SU-DHL-6 (cell line): ENCODE data around the gene LRRFIP1.

Source experiments
- CTCF ChIP-seq: fragments of 200-600 bp; sonication (generic); IDR thresholded peaks from one replicate; pipeline ENCODE4 v1.5.1; 2017; ENCODE audit warnings: antibody characterized with exemption, mild to moderate bottlenecking, low read length, moderate library complexity; ENCODE audit not compliant: insufficient read depth, poor library complexity, severe bottlenecking
- EZH2phosphoT487 ChIP-seq: fragments of 200-600 bp; sonication (generic), shearing (Covaris generic); conservative IDR thresholded peaks from 2 replicates; pipeline ENCODE4 v1.6.1; 2018; ENCODE audit warnings: mild to moderate bottlenecking, antibody characterized with exemption, low read length, moderate library complexity, mixed read lengths

- TF ChIP-seq CTCF (no peak), EZH2phosphoT487 (no peak)
Observed at GRCh38 chr2:237716011-237716410, 88.6 kb downstream of the LRRFIP1 start.
